Trophoblast cell (in vitro differentiated cells and primary cell): ENCODE measurements around the gene CTAGE6.
"Not testable (repeated sequence)": the region's sequence is repeated elsewhere in the genome, so short reads cannot be mapped to it uniquely, and the experiment has no call there.

ENCODE experiments used
- DNase-seq, 2 donors: peaks; one replicate each; pipeline ENCODE4 v3.0.0-alpha.2; 2016
- H2AFZ ChIP-seq: 2 replicates; pipeline ENCODE4 v1.6.1; 2013; ENCODE audit warnings: low read length, moderate library complexity, mild to moderate bottlenecking; ENCODE audit not compliant: insufficient read depth, poor library complexity
- H2AK5ac ChIP-seq: 2 replicates; pipeline ENCODE4 v1.6.1; 2013; ENCODE audit warnings: mild to moderate bottlenecking, low read length
- H2BK120ac ChIP-seq: 2 replicates; pipeline ENCODE4 v1.6.1; 2013; ENCODE audit warnings: low read length, mild to moderate bottlenecking, moderate library complexity; ENCODE audit not compliant: insufficient read depth, poor library complexity
- H2BK12ac ChIP-seq: 2 replicates; pipeline ENCODE4 v1.6.1; 2013; ENCODE audit warnings: mild to moderate bottlenecking, low read length, moderate library complexity
- H2BK5ac ChIP-seq: 2 replicates; pipeline ENCODE4 v1.6.1; 2013; ENCODE audit warnings: low read length, low read depth, moderate library complexity, mild to moderate bottlenecking; ENCODE audit not compliant: poor library complexity
- H3K14ac ChIP-seq: 2 replicates; pipeline ENCODE4 v1.6.1; 2013; ENCODE audit warnings: mild to moderate bottlenecking, low read length
- H3K18ac ChIP-seq: 2 replicates; pipeline ENCODE4 v1.6.1; 2013; ENCODE audit warnings: mild to moderate bottlenecking, low read length
- H3K23ac ChIP-seq: 2 replicates; pipeline ENCODE4 v1.6.1; 2013; ENCODE audit warnings: low read length
- H3K27ac ChIP-seq: 2 replicates; pipeline ENCODE4 v1.5.1; 2013; ENCODE audit warnings: low read depth, mild to moderate bottlenecking, inconsistent platforms, low read length, moderate library complexity
- H3K27me3 ChIP-seq: 2 replicates; pipeline ENCODE4 v1.6.1; 2013; ENCODE audit warnings: inconsistent platforms, mild to moderate bottlenecking, low read length, moderate library complexity; ENCODE audit not compliant: insufficient read depth
- H3K36me3 ChIP-seq, 2 experiments: 1 replicate in 1 of 2; 2 replicates in 1 of 2; pipeline ENCODE4 v1.6.1; 2013; ENCODE audit warnings: low read length in 2 of 2, mild to moderate bottlenecking in 2 of 2, moderate library complexity in 1 of 2; ENCODE audit not compliant: insufficient read depth in 2 of 2, control insufficient read depth in 1 of 2
- H3K4ac ChIP-seq: 2 replicates; pipeline ENCODE4 v1.6.1; 2013; ENCODE audit warnings: low read depth, mild to moderate bottlenecking, low read length, moderate library complexity
- H3K4me1 ChIP-seq, 2 experiments: 1 replicate in 1 of 2; 2 replicates in 1 of 2; pipeline ENCODE4 v1.6.1; 2013; ENCODE audit warnings: low read length in 2 of 2, mild to moderate bottlenecking in 2 of 2, moderate library complexity in 1 of 2; ENCODE audit not compliant: insufficient read depth in 2 of 2, control insufficient read depth in 1 of 2
- H3K4me2 ChIP-seq: 2 replicates; pipeline ENCODE4 v1.6.1; 2013; ENCODE audit warnings: inconsistent platforms, mild to moderate bottlenecking, low read length, moderate library complexity
- H3K4me3 ChIP-seq: 2 replicates; pipeline ENCODE4 v1.5.1; 2013; ENCODE audit warnings: mild to moderate bottlenecking, low read depth, low read length, inconsistent platforms
- H3K79me1 ChIP-seq: one replicate; pipeline ENCODE4 v1.6.1; 2013; ENCODE audit warnings: low read length
- H3K79me2 ChIP-seq: 2 replicates; pipeline ENCODE4 v1.6.1; 2013; ENCODE audit warnings: low read length, mild to moderate bottlenecking; ENCODE audit not compliant: control insufficient read depth, insufficient read depth, poor library complexity
- H3K9ac ChIP-seq: 2 replicates; pipeline ENCODE4 v1.6.1; 2013; ENCODE audit warnings: mild to moderate bottlenecking, low read length
- H3K9me3 ChIP-seq: 2 replicates; pipeline ENCODE4 v1.6.1; 2013; ENCODE audit warnings: low read depth, mild to moderate bottlenecking, control low read depth, inconsistent platforms, low read length; ENCODE audit not compliant: insufficient read depth
- H4K12ac ChIP-seq: 2 replicates; pipeline ENCODE4 v1.6.1; 2013; ENCODE audit warnings: low read depth, mild to moderate bottlenecking, low read length, moderate library complexity
- H4K8ac ChIP-seq: 2 replicates; pipeline ENCODE4 v1.6.1; 2013; ENCODE audit warnings: low read depth, mild to moderate bottlenecking, low read length, moderate library complexity
- H4K91ac ChIP-seq: one replicate; pipeline ENCODE4 v1.6.1; 2013; ENCODE audit warnings: low read depth, mild to moderate bottlenecking, low read length, moderate library complexity
- WGBS: extraction: QIAGEN DNeasy Blood & Tissue Kit; methylation state at CpG from one replicate; pipeline ENCODE4 v1.1.7; 2013; ENCODE audit warnings: missing lambda C conversion rate; ENCODE audit not compliant: insufficient read length, insufficient coverage; ENCODE audit errors: extremely low coverage; 5-methylcytosine and 5-hydroxymethylcytosine counted together

The CTAGE6 gene

GRCh38 chr7:143715543-143716193 lies 41.8 kb downstream of the CTAGE6 start:
- H3K9ac ChIP-seq, H2AFZ ChIP-seq, H4K8ac ChIP-seq, H2BK5ac ChIP-seq, H2BK120ac ChIP-seq, H3K36me3 ChIP-seq, DNase-seq, H2BK12ac ChIP-seq, H3K4ac ChIP-seq, H2AK5ac ChIP-seq, H3K27me3 ChIP-seq, H4K91ac ChIP-seq, H3K18ac ChIP-seq, H4K12ac ChIP-seq, H3K23ac ChIP-seq, H3K4me3 ChIP-seq, H3K79me2 ChIP-seq, H3K27ac ChIP-seq, H3K4me2 ChIP-seq, H3K14ac ChIP-seq, H3K9me3 ChIP-seq, H3K4me1 ChIP-seq, H3K79me1 ChIP-seq: not testable (repeated sequence)

- not testable (repeated sequence) for H3K27me3 ChIP-seq, H3K27ac ChIP-seq, H2BK5ac ChIP-seq, H3K23ac ChIP-seq, H3K36me3 ChIP-seq, H3K9me3 ChIP-seq, H3K79me2 ChIP-seq, H2AFZ ChIP-seq, H2AK5ac ChIP-seq, H3K14ac ChIP-seq, H3K18ac ChIP-seq, H3K79me1 ChIP-seq, H4K12ac ChIP-seq, H4K8ac ChIP-seq, H3K4me1 ChIP-seq, H2BK12ac ChIP-seq, H3K4me2 ChIP-seq, DNase-seq, H3K4ac ChIP-seq, H4K91ac ChIP-seq, H2BK120ac ChIP-seq, H3K9ac ChIP-seq, H3K4me3 ChIP-seq
- WGBS, result no CpG with 5 or more reads among the region's 11 CpGs
Observed at GRCh38 chr7:143714581-143715454, 42.7 kb downstream of the CTAGE6 start.

DNA sequence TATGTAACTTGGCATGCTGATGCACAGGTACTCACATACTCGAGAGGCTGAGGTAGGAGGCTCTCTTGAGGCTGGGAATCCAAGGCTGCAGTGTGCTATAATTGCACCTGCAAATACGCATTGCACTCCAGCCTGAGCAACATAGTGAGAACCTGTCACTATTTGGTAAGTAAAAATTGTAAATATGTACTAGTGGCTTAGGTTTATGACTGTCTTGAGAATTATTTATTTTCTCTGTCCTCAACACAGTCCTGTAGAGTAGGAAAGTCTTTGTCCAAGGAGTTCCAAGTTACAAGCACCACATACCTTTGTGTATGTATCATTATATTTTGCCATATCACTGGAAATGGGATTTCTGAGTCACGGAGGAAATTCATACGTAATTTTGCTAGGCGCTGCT lies 45.1 kb downstream of the CTAGE6 start:
- no CpG with 5 or more reads among the region's 5 CpGs for WGBS
- H3K9ac ChIP-seq, H3K23ac ChIP-seq, H3K27ac ChIP-seq, H3K14ac ChIP-seq, H3K27me3 ChIP-seq, H4K12ac ChIP-seq, H2AFZ ChIP-seq, H3K4me2 ChIP-seq, H2AK5ac ChIP-seq, H3K79me2 ChIP-seq, H4K91ac ChIP-seq, H3K9me3 ChIP-seq, H2BK5ac ChIP-seq, H3K79me1 ChIP-seq, DNase-seq, H3K4ac ChIP-seq, H3K18ac ChIP-seq, H2BK120ac ChIP-seq, H3K4me1 ChIP-seq, H3K4me3 ChIP-seq, H3K36me3 ChIP-seq, H2BK12ac ChIP-seq, H4K8ac ChIP-seq: not testable (repeated sequence)

DNA sequence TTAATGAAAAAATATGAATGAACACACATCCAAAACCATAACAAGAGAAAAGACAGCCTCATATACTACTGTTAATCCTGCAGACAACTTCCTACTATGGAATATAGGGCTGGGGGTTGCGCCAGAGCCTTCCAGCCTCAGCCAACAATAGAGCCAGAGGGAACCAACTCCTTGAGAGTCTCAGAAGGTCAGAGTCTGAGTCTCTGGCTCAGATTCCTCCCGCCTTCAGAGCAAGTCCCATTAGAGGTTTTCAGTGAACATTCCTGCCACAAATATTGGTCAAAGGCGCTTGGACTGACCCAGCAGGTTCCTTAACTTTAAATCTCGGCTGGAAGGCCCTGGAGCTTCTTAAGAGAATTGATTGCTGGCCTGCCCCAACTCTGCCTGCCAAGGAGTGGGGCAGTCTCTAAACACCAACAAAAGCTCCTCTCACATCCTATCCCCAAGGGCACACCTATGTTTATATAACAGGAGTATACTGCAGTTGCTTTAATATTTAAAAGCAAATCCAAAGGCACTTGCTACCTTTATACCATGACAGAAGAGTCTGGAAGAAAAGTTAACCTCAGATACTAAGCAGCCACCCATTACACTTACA lies 45.7 kb downstream of the CTAGE6 start:
- H2AFZ ChIP-seq, DNase-seq, H3K36me3 ChIP-seq, H3K4me2 ChIP-seq, H3K23ac ChIP-seq, H3K4me1 ChIP-seq, H3K4me3 ChIP-seq, H3K18ac ChIP-seq, H3K4ac ChIP-seq, H3K14ac ChIP-seq, H4K12ac ChIP-seq, H2BK120ac ChIP-seq, H3K79me1 ChIP-seq, H2BK5ac ChIP-seq, H3K27ac ChIP-seq, H4K91ac ChIP-seq, H2AK5ac ChIP-seq, H2BK12ac ChIP-seq, H3K79me2 ChIP-seq, H3K27me3 ChIP-seq, H3K9me3 ChIP-seq, H3K9ac ChIP-seq, H4K8ac ChIP-seq: not testable (repeated sequence)
- WGBS, result no CpG with 5 or more reads among the region's 4 CpGs
